Hepatocyte (in vitro differentiated cells): Measurements from ENCODE around the gene DYNC1I2.

ENCODE experiments used
- CTCF ChIP-seq: fragments of 200-600 bp; sonication (generic); IDR thresholded peaks from 2 replicates; pipeline ENCODE4 v1.5.1; 2016; ENCODE audit warnings: antibody characterized with exemption, mild to moderate bottlenecking; ENCODE audit not compliant: poor library complexity
- EZH2 ChIP-seq: fragments of 200-600 bp; sonication (generic); IDR thresholded peaks from 2 replicates; pipeline ENCODE4 v1.6.1; 2016; ENCODE audit warnings: antibody characterized with exemption, mild to moderate bottlenecking, borderline replicate concordance

GRCh38 chr2:171667041-171667440 is 20.2 kb upstream of the DYNC1I2 start:
- TF ChIP-seq CTCF = no peak
- TF ChIP-seq EZH2 = no peak
